ENCODE data around the gene VPS18. TPM values are rescaled to one million over a fixed set of nuclear protein-coding genes. Genes with fewer than 3 reads are reported as not detected.
"Not testable (repeated sequence)": the region's sequence is repeated elsewhere in the genome, so short reads cannot be mapped to it uniquely, and the experiment has no call there.

Gene VPS18
- total RNA-seq, 1 experiment from 2014 or later = 35.5 TPM

- H3K36me3 ChIP-seq = no peaks in the 10 kb centered on the region
- H3K4me3 ChIP-seq = no peak overlapping the region
- DNase-seq (ENCODE audit: low read depth in 1 of 2, low spot score in 2 of 2) = peak; percentile 60 to 75
- peaks cover 7% of the 10 kb centered on the region for H3K4me1 ChIP-seq (replicated peaks)
- H3K27me3 ChIP-seq (replicated peaks) = no peaks in the 10 kb centered on the region
- no peak overlapping the region for H3K27ac ChIP-seq
- H3K9me3 ChIP-seq (replicated peaks) = no peaks in the 10 kb centered on the region
Observed at GRCh38 chr15:40857601-40858341, 36.5 kb upstream of the VPS18 start.

- Histone ChIP-seq H3K4me3 (no peak overlapping the region), H3K27me3 (replicated peaks) (no peaks in the 10 kb centered on the region), H3K9me3 (replicated peaks) (no peaks in the 10 kb centered on the region), H3K36me3 (no peaks in the 10 kb centered on the region), H3K4me1 (replicated peaks) (peaks cover 7% of the 10 kb centered on the region), H3K27ac (no peak overlapping the region)
- DNase-seq (ENCODE audit: low read depth in 1 of 2, low spot score in 2 of 2) = no peak
Observed at GRCh38 chr15:40858706-40859105, 35.5 kb upstream of the VPS18 start.

- no peak overlapping the region for H3K4me3 ChIP-seq
- H3K36me3 ChIP-seq = no peaks in the 10 kb centered on the region
- no peaks in the 10 kb centered on the region for H3K9me3 ChIP-seq (replicated peaks)
- DNase-seq (ENCODE audit: low read depth in 1 of 2, low spot score in 2 of 2) = peak; percentile 41 to 78
- H3K27me3 ChIP-seq (replicated peaks) = no peaks in the 10 kb centered on the region
- peaks cover 7% of the 10 kb centered on the region for H3K4me1 ChIP-seq (replicated peaks)
- H3K27ac ChIP-seq = no peak overlapping the region
Observed at GRCh38 chr15:40859206-40859851, 34.9 kb upstream of the VPS18 start.

- not testable (repeated sequence) for H3K27ac ChIP-seq; H3K4me3 ChIP-seq; H3K4me1 ChIP-seq (replicated peaks); DNase-seq (ENCODE audit: low read depth in 1 of 2, low spot score in 2 of 2); H3K9me3 ChIP-seq (replicated peaks); H3K36me3 ChIP-seq; H3K27me3 ChIP-seq (replicated peaks)
Observed at GRCh38 chr15:40861147-40861546, 33.1 kb upstream of the VPS18 start.

- Histone ChIP-seq H3K36me3 (no peaks in the 10 kb centered on the region), H3K4me1 (replicated peaks) (no peaks in the 10 kb centered on the region), H3K4me3 (no peak overlapping the region), H3K9me3 (replicated peaks) (no peaks in the 10 kb centered on the region), H3K27ac (no peak overlapping the region), H3K27me3 (replicated peaks) (no peaks in the 10 kb centered on the region)
- no peak for DNase-seq (ENCODE audit: low read depth in 1 of 2, low spot score in 2 of 2)
Observed at GRCh38 chr15:40863660-40864270, 30.5 kb upstream of the VPS18 start.

GRCh38 chr15:40867199-40867598 is 27.1 kb upstream of the VPS18 start:
- Histone ChIP-seq H3K9me3 (replicated peaks) (no peaks in the 10 kb centered on the region), H3K36me3 (no peaks in the 10 kb centered on the region), H3K4me3 (no peak overlapping the region), H3K27me3 (replicated peaks) (no peaks in the 10 kb centered on the region), H3K4me1 (replicated peaks) (no peaks in the 10 kb centered on the region), H3K27ac (no peak overlapping the region)
- DNase-seq (ENCODE audit: low read depth in 1 of 2, low spot score in 2 of 2) = no peak

GRCh38 chr15:40869686-40870085 is 24.6 kb upstream of the VPS18 start:
- Histone ChIP-seq H3K4me3 (no peak overlapping the region), H3K27me3 (replicated peaks) (peaks cover 12% of the 10 kb centered on the region), H3K4me1 (replicated peaks) (peaks cover 10% of the 10 kb centered on the region), H3K36me3 (no peaks in the 10 kb centered on the region), H3K27ac (no peak overlapping the region), H3K9me3 (replicated peaks) (no peaks in the 10 kb centered on the region)
- DNase-seq (ENCODE audit: low read depth in 1 of 2, low spot score in 2 of 2) = no peak

- DNase-seq (ENCODE audit: low read depth in 1 of 2, low spot score in 2 of 2) = no peak
- no peaks in the 10 kb centered on the region for H3K9me3 ChIP-seq (replicated peaks)
- H3K27ac ChIP-seq = no peak overlapping the region
- H3K27me3 ChIP-seq (replicated peaks) = peaks cover 12% of the 10 kb centered on the region
- H3K36me3 ChIP-seq = no peaks in the 10 kb centered on the region
- H3K4me3 ChIP-seq = no peak overlapping the region
- H3K4me1 ChIP-seq (replicated peaks) = peaks cover 10% of the 10 kb centered on the region
Observed at GRCh38 chr15:40870716-40871115, 23.5 kb upstream of the VPS18 start.

- no peak overlapping the region for H3K4me3 ChIP-seq
- H3K27me3 ChIP-seq (replicated peaks) = peaks cover 12% of the 10 kb centered on the region
- no peak overlapping the region for H3K27ac ChIP-seq
- H3K4me1 ChIP-seq (replicated peaks) = peaks cover 10% of the 10 kb centered on the region
- no peaks in the 10 kb centered on the region for H3K9me3 ChIP-seq (replicated peaks)
- H3K36me3 ChIP-seq = no peaks in the 10 kb centered on the region
- DNase-seq (ENCODE audit: low read depth in 1 of 2, low spot score in 2 of 2) = no peak
Observed at GRCh38 chr15:40871749-40872617, 22.3 kb upstream of the VPS18 start.

GRCh38 chr15:40872791-40873693 is 21.2 kb upstream of the VPS18 start:
- Histone ChIP-seq H3K36me3 (no peaks in the 10 kb centered on the region), H3K4me3 (peak overlapping the region; percentile 39), H3K27ac (no peak overlapping the region), H3K9me3 (replicated peaks) (no peaks in the 10 kb centered on the region), H3K4me1 (replicated peaks) (peaks cover 10% of the 10 kb centered on the region), H3K27me3 (replicated peaks) (peaks cover 12% of the 10 kb centered on the region)
- DNase-seq (ENCODE audit: low read depth in 1 of 2, low spot score in 2 of 2) = no peak

- Histone ChIP-seq H3K27ac (no peak within 1 kb of the TSS), H3K4me3 (peak within 1 kb of the TSS; percentile 39), H3K27me3 (replicated peaks) (peaks cover 12% of the 10 kb centered on the region), H3K9me3 (replicated peaks) (no peaks in the 10 kb centered on the region), H3K4me1 (replicated peaks) (peaks cover 10% of the 10 kb centered on the region), H3K36me3 (no peaks in the 10 kb centered on the region)
- peak; percentile 22 to 63 for DNase-seq (ENCODE audit: low read depth in 1 of 2, low spot score in 2 of 2)
Observed at GRCh38 chr15:40873694-40874561, 20.3 kb upstream of the VPS18 start, which contains the start of gene RHOV. RHOV (minus strand) TSS chr15:40874234; CDS start chr15:40874139, 95 bp downstream.

Measured in SJSA1 (cell line).